GM19452 (cell line): ENCODE results near the gene GLRX.
"Not testable (repeated sequence)": the region's sequence is repeated elsewhere in the genome, so short reads cannot be mapped to it uniquely, and the experiment has no call there.

Experiments used
- ATAC-seq: cut with Tn5 transposase; IDR thresholded peaks from one replicate; pipeline ENCODE4 v1.9.1; 2021; ENCODE audit not compliant: unreplicated experiment

The GLRX gene

DNA sequence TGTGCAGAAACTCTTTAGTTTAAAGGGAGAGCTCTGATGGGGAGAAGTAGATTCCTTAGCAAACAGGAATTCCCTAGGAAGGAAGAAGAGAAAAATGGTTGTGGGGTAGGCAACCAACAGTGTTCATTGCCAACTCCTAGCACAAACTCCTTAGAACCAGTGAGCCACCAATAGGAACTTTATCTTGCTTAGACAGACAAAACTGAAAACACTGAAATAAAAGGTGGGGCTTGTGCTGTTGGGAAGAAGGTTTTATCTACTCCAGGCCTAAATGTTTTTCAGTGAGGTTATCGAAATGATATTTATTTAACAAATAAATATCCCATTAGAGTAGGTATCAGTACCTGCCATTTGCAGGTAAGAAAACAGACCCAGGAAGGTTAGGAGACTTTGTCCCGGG, 7.7 kb upstream of the GLRX start:
- ATAC-seq = no peak

GRCh38 chr5:95827892-95828246, 5.3 kb upstream of the GLRX start:
- ATAC-seq = no peak

- ATAC-seq = no peak
These were observed 4.7 kb upstream of the GLRX start for GRCh38 chr5:95826949-95827891.

DNA sequence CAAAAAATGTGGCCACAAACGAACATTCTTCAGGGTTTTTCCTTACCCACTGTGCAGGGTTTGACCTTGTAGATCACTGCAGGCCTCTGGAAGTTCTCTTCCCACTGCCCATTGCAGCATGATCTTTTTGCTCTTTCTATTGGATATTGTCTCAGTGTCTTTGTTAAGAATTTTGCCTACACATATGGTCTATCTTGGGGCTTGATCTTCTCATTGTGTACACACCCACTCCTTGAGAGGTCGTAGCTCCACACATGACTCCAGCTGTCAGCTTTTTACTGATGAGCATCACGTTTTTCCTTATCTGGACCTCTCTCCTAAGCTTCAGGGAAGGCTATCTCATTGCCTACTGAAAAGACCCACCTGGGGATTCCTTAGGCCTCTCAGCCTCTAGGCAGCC, 3.0 kb upstream of the GLRX start:
- no peak for ATAC-seq

GRCh38 chr5:95824747-95825146, 2.2 kb upstream of the GLRX start:
- no peak for ATAC-seq

DNA sequence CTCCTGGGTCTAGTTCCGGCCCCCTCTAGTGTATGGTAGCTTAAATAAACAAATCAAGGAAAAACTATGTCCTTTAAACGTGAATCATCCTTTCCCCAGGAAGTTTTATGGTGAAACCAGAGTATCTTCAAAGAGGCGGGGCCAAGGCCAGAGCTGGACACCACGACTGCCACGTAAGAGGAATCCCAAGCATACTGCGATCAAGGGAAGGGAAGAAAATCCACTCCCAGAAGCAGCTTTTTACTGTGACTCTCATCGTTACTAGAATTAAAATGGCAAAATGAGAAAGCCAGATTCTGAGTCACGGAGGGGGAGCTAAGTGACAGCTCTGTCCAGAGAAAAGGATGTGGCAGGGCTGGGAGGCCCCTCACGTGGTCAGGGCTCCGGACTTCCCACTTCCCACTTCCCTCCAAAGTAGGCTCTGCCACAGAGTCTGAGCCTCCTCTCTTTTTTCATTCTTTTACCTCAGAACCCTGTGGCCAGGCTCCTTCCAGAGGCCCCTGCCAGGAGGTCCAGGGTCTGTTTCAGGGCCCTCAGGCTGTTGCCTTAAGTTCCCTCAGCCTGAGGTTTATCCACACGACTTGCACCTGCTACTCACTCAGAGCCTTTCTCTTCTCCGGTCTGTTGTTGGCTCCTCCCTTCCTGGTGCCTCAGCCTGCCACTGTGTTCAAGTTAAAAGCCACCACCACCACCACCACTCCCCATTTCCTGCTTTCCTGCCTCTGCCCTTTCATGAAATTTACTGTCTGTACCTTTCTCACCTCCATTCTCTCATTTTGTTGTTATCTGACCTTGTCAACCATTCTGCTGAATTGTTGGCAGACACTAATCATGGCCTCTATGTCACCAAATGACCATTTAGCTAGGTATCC, 1.4 kb upstream of the GLRX start:
- ATAC-seq = peak; percentile 46

- ATAC-seq = no peak
These were observed 752 bp upstream of the GLRX start for GRCh38 chr5:95823218-95823737.

DNA sequence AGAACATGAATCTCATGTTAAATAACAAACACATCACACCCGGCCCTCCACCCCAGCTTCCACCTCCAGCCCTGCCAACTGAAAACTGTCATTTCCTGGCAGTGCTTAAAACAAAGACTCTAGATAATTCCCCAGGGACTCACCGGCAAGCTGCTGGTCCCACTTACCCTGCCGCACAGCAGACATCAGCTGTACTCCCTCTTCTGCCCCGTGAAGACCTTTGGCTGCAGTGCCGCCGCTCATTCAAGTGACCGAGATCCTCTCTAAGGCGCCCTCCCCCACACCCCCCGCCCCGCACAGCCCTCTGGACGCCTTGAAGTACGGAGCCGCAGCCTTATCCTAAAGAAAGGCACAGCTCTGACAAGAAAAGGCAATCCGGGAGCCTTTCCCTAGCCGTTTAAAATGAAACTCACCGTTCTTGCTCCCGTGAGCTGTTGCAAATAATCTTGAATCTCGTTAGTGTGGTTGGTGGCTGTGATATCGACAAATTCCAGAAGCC, 434 bp downstream of the GLRX start:
- peak; percentile 37 for ATAC-seq

- ATAC-seq = no peak
These were observed 1.2 kb downstream of the GLRX start for GRCh38 chr5:95821110-95822021.

GRCh38 chr5:95818181-95819147, 4.1 kb downstream of the GLRX start:
- no peak for ATAC-seq

DNA sequence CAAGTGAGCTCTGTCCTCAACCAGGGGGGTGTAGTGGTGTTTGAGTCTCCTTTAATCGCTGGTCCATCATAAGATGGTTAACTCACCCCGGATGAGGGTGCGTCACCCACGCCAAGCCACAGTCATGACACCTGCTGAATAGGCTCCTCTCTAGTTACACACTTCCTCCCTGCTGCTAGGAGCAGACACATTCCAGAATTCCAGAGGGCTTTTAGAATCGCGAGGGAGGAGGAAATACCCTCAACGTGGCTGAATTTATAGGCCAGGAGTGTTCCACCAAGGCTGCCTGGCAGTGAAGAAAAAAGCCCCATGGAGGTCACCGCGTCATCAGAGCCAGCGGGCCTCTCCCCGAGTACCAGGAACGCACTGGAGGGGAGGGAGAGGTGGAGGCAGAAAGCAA, 5.1 kb downstream of the GLRX start:
- no peak for ATAC-seq

- ATAC-seq = no peak
These were observed 5.8 kb downstream of the GLRX start for GRCh38 chr5:95816776-95817175.

DNA sequence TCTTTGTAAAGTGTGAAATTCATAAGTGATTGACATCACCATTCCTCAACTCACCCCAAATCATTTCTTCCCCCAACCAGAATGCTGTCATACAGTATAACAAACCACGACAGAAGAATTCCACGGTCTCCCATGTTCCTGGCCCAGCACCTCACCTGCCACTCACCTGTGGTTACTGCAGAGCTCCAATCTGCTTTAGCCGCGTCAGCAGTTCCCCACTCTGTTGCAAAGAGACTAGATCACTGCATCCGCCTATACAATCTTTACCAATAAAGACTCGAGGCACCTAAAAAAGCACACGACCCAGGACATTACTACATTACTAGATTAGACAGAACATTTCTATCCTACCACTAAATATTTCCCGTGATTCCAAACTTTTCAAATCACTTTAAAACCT, 6.2 kb downstream of the GLRX start:
- ATAC-seq = no peak

DNA sequence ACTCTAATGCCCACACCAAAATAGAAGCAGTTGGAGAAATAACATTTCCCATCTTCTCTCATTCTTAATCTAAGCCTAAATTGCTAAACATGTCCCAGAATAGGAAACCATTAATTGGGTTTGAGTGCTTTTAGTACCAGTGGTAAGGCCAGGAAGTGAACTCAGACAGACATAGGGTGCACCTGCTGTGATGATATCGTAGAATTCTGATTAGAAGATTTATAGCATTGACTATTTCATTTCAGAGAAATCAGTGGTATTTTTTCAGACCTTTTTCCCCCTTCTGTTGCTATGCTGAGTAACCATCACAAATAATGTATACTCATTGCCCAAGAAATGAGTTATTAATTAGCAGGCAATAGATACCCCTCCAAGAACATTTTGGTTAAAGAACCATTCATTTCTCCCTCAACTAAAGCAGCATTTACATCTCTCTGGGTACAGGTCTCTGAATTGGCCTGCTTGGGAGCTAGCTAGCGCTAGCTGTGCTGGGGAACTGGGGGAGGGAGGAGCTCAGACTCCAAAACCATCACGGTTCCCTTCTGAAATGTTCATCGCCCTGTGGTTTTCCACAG, 7.3 kb downstream of the GLRX start:
- no peak for ATAC-seq

DNA sequence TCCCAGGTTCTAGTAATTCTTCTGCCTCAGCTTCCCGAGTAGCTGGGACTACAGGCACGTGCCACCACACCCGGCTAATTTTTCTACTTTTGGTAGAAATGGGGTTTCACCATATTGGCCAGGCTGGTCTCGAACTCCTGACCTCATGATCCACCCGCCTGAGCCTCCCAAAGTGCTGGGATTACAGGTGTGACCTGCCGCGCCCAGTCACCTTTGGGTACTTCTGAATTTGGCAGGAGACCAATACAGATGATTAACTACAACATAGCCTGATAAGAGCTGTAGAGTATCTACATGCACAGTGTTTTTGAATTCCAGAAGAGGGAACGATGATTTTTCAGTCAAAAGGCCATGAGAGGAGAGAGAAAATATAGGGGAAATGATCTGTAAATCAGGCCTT, 9.5 kb downstream of the GLRX start:
- ATAC-seq = not testable (repeated sequence)

DNA sequence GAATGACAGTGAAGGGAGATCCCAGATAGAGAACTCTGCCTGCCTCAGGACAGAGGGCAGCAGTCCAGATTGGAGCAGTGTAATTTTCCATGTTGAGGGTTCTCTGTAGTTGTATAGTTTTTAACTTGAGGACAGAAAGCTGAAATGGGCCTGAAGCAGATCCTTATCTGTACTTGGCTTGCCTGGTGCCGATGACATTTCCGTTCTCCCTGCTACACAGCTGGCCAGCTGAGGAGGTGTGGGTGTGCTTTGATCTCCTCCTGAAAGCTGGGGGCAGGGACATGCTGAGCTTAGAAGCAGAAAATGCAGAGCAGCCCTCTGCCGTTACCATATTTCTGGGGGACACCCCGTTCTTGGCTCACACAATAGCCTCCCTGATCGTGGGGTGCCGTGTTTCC, 10.5 kb downstream of the GLRX start:
- no peak for ATAC-seq

DNA sequence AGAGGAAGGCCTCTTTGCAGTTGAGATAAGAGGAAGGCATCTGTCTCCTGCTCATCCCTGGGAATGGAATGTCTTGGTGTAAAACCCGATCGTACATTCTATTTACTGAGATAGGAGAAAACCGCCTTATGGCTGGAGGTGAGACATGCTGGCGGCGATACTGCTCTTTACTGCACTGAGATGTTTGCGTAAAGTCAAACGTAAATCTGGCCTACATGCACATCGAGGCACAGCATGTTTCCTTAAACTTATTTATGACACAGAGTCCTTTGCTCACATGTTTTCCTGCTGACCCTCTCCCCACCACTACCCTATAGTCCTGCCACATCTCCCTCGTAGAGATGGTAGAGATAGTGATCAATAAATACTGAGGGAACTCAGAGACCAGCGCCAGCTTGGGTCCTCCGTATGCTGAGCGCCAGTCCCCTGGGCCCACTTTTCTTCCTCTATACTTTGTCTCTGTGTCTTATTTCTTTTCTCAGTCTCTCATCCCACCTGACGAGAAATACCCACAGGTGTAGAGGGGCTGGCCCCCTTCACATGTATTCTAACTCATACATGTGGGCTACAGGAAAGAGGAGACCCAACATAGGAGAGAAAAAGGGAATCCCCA, 11.0 kb downstream of the GLRX start:
- not testable (repeated sequence) for ATAC-seq

DNA sequence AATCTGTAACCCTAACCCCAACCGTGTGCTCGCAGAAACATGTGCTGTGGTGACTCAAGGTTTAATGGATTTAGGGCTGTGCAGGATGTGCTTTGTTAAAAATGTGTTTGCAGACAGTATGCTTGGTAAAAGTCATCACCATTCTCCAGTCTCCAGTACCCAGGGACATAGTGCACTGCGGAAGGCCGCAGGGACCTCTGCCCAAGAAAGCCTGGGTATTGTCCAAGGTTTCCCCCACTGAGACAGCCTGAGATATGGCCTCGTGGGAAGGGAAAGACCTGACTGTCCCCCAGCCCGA, 11.5 kb downstream of the GLRX start:
- ATAC-seq = not testable (repeated sequence)
